ENCODE data around the gene EHD2.

EHD2 gene

DNA sequence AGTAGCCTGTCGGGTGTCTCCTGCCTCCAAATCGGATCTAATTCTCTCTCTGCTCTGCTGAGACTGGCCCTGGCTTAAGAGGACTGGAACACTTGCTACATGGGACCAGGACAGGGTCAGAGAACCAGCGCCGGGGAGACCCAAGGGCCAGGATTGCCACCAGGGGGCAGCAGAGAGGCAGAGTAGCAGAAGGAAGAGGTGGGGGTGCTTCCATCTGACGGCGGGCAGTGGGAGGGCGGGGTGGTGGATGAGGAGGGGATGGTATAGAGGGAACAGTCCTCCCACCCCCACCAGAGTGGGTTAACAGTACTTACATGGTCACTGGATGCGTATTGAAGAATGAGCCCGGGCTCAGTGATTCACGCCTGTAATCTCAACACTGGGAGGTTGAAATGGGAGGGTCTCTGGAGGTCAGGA, 77.2 kb downstream of the EHD2 start:
- DNase-seq = peak; percentile 96
- peaks cover 2% of the 10 kb centered on the region for H3K36me3 Mint-ChIP-seq (ENCODE audit: low read depth)
- H3K4me3 Mint-ChIP-seq = peak overlapping the region; percentile 15
- peaks cover 4% of the 10 kb centered on the region for H3K9me3 Mint-ChIP-seq
- TF ChIP-seq CTCF (IDR thresholded peaks at IDR 0.05) = peak; percentile 76
- peaks cover 8% of the 10 kb centered on the region for H3K27me3 Mint-ChIP-seq (ENCODE audit: low read depth, poor library complexity)
- H3K27ac Mint-ChIP-seq = no peak overlapping the region
- H3K4me1 Mint-ChIP-seq = peaks cover 14% of the 10 kb centered on the region

DNA sequence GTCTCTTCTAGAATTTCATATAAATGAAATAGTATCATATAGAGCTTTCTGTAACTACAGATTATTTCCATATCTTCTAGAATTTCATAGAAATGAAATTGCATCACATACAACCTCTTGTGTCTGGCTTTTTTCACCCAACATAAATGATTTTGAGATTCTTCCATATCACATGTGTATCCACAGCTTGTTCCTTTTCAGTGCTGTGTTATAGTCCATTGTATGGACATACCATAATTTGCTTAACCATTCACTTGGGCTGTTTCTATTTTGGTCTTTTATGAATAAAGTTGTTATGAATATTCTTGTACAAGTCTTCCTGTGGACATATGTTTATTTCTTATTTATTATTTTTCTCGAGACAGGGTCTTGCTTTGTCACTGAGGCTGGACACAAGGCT, 79.4 kb downstream of the EHD2 start:
- H3K36me3 Mint-ChIP-seq (ENCODE audit: low read depth) = no peaks in the 10 kb centered on the region
- H3K27ac Mint-ChIP-seq = no peak overlapping the region
- TF ChIP-seq CTCF (IDR thresholded peaks at IDR 0.05) = no peak
- peaks cover 4% of the 10 kb centered on the region for H3K9me3 Mint-ChIP-seq
- peaks cover 10% of the 10 kb centered on the region for H3K27me3 Mint-ChIP-seq (ENCODE audit: low read depth, poor library complexity)
- no peak for DNase-seq
- H3K4me3 Mint-ChIP-seq = no peak overlapping the region
- H3K4me1 Mint-ChIP-seq = peaks cover 14% of the 10 kb centered on the region
